Stimulated activated CD4-positive, alpha-beta T cell treated with anti-CD3 and anti-CD28 coated beads, Interleukin-4, amount 100 ng/mL, for 24 hours (primary cell): ENCODE results near the gene ST8SIA5.

ENCODE experiments used
- DNase-seq: peaks from one replicate; pipeline ENCODE4 v3.0.0-alpha.2; 2020

Gene ST8SIA5

GRCh38 chr18:46622999-46623398 lies 133.9 kb downstream of the ST8SIA5 start:
- no peak for DNase-seq

- no peak for DNase-seq
Observed at GRCh38 chr18:46622451-46622850, 134.4 kb downstream of the ST8SIA5 start.

- no peak for DNase-seq
Observed at GRCh38 chr18:46621871-46622270, 135.0 kb downstream of the ST8SIA5 start.

- DNase-seq, result no peak
Observed at GRCh38 chr18:46621111-46621766, 135.6 kb downstream of the ST8SIA5 start.

DNA sequence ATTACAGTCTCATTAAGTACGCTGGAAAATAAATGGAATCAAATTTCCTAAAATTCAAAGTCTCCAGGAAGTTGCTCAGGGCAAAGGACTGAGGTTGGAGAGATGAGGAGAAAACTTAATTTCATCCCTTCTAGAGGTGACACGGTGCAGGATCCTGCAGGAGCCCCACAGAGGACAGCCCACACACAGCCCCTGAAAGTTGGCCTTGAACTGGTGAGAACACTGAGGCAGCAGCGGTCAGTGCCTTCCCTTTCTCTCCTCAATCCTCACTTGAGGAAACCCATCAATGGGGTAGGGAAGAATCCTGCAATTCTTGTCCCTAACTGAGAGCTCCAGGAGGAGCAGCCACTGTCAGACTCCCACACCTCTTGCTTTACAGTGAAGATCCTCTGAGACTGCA lies 137.3 kb downstream of the ST8SIA5 start:
- DNase-seq, result no peak
